ENCODE results near the gene FREY1.

DNA sequence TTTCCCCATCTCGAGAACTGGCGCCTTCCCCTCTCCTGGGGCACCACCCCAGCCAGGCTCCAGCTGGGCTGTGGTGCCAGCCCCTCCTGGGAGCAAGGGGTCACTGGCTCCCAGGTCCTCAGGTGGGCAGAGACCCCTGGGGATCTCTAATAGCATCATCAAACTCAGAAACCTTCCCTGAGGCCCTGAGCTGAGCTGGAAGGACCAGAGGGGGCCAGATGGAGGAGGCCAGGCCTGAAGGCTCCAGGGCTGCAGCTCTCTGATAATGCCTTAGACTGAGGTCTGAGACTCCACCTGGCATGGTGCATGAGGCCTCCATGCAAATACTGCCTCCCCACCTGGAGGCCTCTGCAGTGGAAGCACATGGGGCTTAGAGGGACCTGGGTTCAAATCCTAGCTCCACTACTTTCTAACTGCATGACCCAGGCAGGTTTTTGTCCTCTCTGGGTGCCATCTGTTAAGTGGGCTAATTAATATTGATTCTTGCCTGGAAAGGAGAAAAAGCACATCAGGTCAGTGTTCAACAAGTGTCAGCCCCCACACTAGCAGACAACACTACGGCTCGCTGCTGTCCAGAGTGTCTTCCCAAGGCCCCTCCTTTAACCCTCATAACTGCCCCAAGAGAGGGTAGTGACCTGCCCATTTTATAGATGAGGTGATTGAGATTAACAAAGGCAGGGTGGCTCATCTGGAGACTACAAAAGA is 20.1 kb downstream of the FREY1 start:
- TF ChIP-seq, protein P1, sequence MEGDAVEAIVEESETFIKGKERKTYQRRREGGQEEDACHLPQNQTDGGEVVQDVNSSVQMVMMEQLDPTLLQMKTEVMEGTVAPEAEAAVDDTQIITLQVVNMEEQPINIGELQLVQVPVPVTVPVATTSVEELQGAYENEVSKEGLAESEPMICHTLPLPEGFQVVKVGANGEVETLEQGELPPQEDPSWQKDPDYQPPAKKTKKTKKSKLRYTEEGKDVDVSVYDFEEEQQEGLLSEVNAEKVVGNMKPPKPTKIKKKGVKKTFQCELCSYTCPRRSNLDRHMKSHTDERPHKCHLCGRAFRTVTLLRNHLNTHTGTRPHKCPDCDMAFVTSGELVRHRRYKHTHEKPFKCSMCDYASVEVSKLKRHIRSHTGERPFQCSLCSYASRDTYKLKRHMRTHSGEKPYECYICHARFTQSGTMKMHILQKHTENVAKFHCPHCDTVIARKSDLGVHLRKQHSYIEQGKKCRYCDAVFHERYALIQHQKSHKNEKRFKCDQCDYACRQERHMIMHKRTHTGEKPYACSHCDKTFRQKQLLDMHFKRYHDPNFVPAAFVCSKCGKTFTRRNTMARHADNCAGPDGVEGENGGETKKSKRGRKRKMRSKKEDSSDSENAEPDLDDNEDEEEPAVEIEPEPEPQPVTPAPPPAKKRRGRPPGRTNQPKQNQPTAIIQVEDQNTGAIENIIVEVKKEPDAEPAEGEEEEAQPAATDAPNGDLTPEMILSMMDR (IDR thresholded peaks at IDR 0.05): no peak
- no peak for TF ChIP-seq POLR2AphosphoS5 (IDR thresholded peaks at IDR 0.05)
